Measurements from ENCODE around the gene ARMC5.

- no peak for TF ChIP-seq ZBTB43 (CRISPR knock-in tag; IDR thresholded peaks at IDR 0.05)
- TF ChIP-seq ATF1 (CRISPR knock-in tag; IDR thresholded peaks at IDR 0.05) = no peak
- TF ChIP-seq CTCF (IDR thresholded peaks at IDR 0.05) = no peak
- no peak for TF ChIP-seq EMX1 (CRISPR knock-in tag; IDR thresholded peaks at IDR 0.05)
- TF ChIP-seq, protein P1, sequence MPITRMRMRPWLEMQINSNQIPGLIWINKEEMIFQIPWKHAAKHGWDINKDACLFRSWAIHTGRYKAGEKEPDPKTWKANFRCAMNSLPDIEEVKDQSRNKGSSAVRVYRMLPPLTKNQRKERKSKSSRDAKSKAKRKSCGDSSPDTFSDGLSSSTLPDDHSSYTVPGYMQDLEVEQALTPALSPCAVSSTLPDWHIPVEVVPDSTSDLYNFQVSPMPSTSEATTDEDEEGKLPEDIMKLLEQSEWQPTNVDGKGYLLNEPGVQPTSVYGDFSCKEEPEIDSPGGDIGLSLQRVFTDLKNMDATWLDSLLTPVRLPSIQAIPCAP (CRISPR knock-in tag; IDR thresholded peaks at IDR 0.05) = no peak
- TF ChIP-seq SOX15 (CRISPR knock-in tag; IDR thresholded peaks at IDR 0.05) = no peak
Observed at GRCh38 chr16:31441956-31442355, 17.3 kb upstream of the ARMC5 start.
